Measurements from ENCODE around the gene CLEC4G.

DNA sequence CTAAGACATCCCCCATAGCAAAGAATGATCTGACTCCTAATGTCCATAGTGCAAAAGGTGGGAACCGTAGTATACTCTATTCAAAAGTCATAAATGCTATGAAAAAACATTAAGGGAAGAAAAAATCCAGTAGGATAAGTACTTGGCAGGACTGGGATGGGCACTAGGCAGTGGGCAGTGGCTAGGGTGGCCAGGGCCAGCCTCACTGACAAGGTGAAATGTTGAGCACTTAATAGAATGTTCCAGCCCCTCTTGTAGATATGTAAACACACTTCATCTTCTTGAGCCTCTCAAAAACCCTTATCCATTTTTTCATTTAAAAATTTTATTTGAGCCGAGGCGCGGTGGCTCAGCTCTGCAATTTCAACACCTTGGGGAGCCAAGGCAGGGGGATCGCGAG is 1.5 kb upstream of the CLEC4G start:
- TF ChIP-seq, protein P1, sequence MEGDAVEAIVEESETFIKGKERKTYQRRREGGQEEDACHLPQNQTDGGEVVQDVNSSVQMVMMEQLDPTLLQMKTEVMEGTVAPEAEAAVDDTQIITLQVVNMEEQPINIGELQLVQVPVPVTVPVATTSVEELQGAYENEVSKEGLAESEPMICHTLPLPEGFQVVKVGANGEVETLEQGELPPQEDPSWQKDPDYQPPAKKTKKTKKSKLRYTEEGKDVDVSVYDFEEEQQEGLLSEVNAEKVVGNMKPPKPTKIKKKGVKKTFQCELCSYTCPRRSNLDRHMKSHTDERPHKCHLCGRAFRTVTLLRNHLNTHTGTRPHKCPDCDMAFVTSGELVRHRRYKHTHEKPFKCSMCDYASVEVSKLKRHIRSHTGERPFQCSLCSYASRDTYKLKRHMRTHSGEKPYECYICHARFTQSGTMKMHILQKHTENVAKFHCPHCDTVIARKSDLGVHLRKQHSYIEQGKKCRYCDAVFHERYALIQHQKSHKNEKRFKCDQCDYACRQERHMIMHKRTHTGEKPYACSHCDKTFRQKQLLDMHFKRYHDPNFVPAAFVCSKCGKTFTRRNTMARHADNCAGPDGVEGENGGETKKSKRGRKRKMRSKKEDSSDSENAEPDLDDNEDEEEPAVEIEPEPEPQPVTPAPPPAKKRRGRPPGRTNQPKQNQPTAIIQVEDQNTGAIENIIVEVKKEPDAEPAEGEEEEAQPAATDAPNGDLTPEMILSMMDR (IDR thresholded peaks at IDR 0.05; ENCODE audit: low read depth, low read length, poor library complexity, severe bottlenecking) = no peak
- TF ChIP-seq EZH2phosphoT487 (IDR thresholded peaks at IDR 0.05; ENCODE audit: borderline replicate concordance, low read length) = no peak
